ENCODE measurements around the gene CABS1.

The CABS1 gene

GRCh38 chr4:70334681-70335080, at the start of gene CABS1:
Gene CABS1 (plus strand): TSS chr4:70334981. CDS start chr4:70335040, 59 bp downstream.
- Mint-ChIP-seq H3K9me3 (no peaks in the 10 kb centered on the region), H3K36me3 (ENCODE audit: low read depth) (no peaks in the 10 kb centered on the region), H3K27me3 (no peaks in the 10 kb centered on the region), H3K27ac (no peak within 1 kb of the TSS), H3K4me3 (no peak within 1 kb of the TSS), H3K4me1 (ENCODE audit: low read depth) (no peaks in the 10 kb centered on the region)
- no peak for DNase-seq

- Mint-ChIP-seq H3K27ac (no peak overlapping the region), H3K9me3 (peaks cover 4% of the 10 kb centered on the region), H3K27me3 (no peaks in the 10 kb centered on the region), H3K36me3 (ENCODE audit: low read depth) (no peaks in the 10 kb centered on the region), H3K4me3 (no peak overlapping the region), H3K4me1 (ENCODE audit: low read depth) (no peaks in the 10 kb centered on the region)
- no peak for DNase-seq
Measured at GRCh38 chr4:70288651-70289050, 46.1 kb upstream of the CABS1 start.

- H3K4me1 Mint-ChIP-seq (ENCODE audit: low read depth): no peaks in the 10 kb centered on the region
- no peaks in the 10 kb centered on the region for H3K27me3 Mint-ChIP-seq
- DNase-seq: no peak
- H3K27ac Mint-ChIP-seq: no peak overlapping the region
- no peak overlapping the region for H3K4me3 Mint-ChIP-seq
- H3K36me3 Mint-ChIP-seq (ENCODE audit: low read depth): no peaks in the 10 kb centered on the region
- H3K9me3 Mint-ChIP-seq: peaks cover 4% of the 10 kb centered on the region
Measured at GRCh38 chr4:70291341-70291740, 43.4 kb upstream of the CABS1 start.

- no peak for DNase-seq
- no peaks in the 10 kb centered on the region for H3K27me3 Mint-ChIP-seq
- no peaks in the 10 kb centered on the region for H3K36me3 Mint-ChIP-seq (ENCODE audit: low read depth)
- no peak overlapping the region for H3K27ac Mint-ChIP-seq
- no peaks in the 10 kb centered on the region for H3K4me1 Mint-ChIP-seq (ENCODE audit: low read depth)
- H3K4me3 Mint-ChIP-seq: no peak overlapping the region
- H3K9me3 Mint-ChIP-seq: peaks cover 4% of the 10 kb centered on the region
Measured at GRCh38 chr4:70297576-70297975, 37.2 kb upstream of the CABS1 start.

- Mint-ChIP-seq H3K27me3 (no peaks in the 10 kb centered on the region), H3K4me3 (no peak overlapping the region), H3K36me3 (ENCODE audit: low read depth) (no peaks in the 10 kb centered on the region), H3K9me3 (peaks cover 4% of the 10 kb centered on the region), H3K27ac (no peak overlapping the region), H3K4me1 (ENCODE audit: low read depth) (no peaks in the 10 kb centered on the region)
- no peak for DNase-seq
Measured at GRCh38 chr4:70298051-70298450, 36.7 kb upstream of the CABS1 start.

- H3K4me1 Mint-ChIP-seq (ENCODE audit: low read depth): no peaks in the 10 kb centered on the region
Measured at GRCh38 chr4:70299643-70300042, 35.1 kb upstream of the CABS1 start.

GRCh38 chr4:70300215-70300614, 34.6 kb upstream of the CABS1 start:
- Mint-ChIP-seq H3K4me1 (ENCODE audit: low read depth) (no peaks in the 10 kb centered on the region), H3K27me3 (no peaks in the 10 kb centered on the region), H3K27ac (no peak overlapping the region), H3K36me3 (ENCODE audit: low read depth) (no peaks in the 10 kb centered on the region), H3K9me3 (peaks cover 4% of the 10 kb centered on the region), H3K4me3 (no peak overlapping the region)
- no peak for DNase-seq

More at GRCh38 chr4:70299643-70300042, 35.1 kb upstream of the CABS1 start:
- no peak overlapping the region for H3K27ac Mint-ChIP-seq
- H3K4me3 Mint-ChIP-seq: no peak overlapping the region
- H3K27me3 Mint-ChIP-seq: no peaks in the 10 kb centered on the region
- no peak for DNase-seq
- no peaks in the 10 kb centered on the region for H3K36me3 Mint-ChIP-seq (ENCODE audit: low read depth)
- H3K9me3 Mint-ChIP-seq: peaks cover 4% of the 10 kb centered on the region

- Mint-ChIP-seq H3K27ac (no peak overlapping the region), H3K4me3 (no peak overlapping the region), H3K9me3 (peaks cover 4% of the 10 kb centered on the region), H3K27me3 (no peaks in the 10 kb centered on the region), H3K4me1 (ENCODE audit: low read depth) (no peaks in the 10 kb centered on the region), H3K36me3 (ENCODE audit: low read depth) (no peaks in the 10 kb centered on the region)
- no peak for DNase-seq
Measured at GRCh38 chr4:70303090-70303489, 31.7 kb upstream of the CABS1 start.

- H3K4me3 Mint-ChIP-seq: no peak overlapping the region
- H3K27me3 Mint-ChIP-seq: no peaks in the 10 kb centered on the region
- no peaks in the 10 kb centered on the region for H3K4me1 Mint-ChIP-seq (ENCODE audit: low read depth)
Measured at GRCh38 chr4:70305601-70306000, 29.2 kb upstream of the CABS1 start.

GRCh38 chr4:70306076-70306475, 28.7 kb upstream of the CABS1 start:
- no peaks in the 10 kb centered on the region for H3K27me3 Mint-ChIP-seq
- no peak for DNase-seq
- no peaks in the 10 kb centered on the region for H3K4me1 Mint-ChIP-seq (ENCODE audit: low read depth)
- no peak overlapping the region for H3K4me3 Mint-ChIP-seq
- H3K27ac Mint-ChIP-seq: no peak overlapping the region
- H3K9me3 Mint-ChIP-seq: peaks cover 2% of the 10 kb centered on the region
- H3K36me3 Mint-ChIP-seq (ENCODE audit: low read depth): no peaks in the 10 kb centered on the region

More at GRCh38 chr4:70305601-70306000, 29.2 kb upstream of the CABS1 start:
- peaks cover 2% of the 10 kb centered on the region for H3K9me3 Mint-ChIP-seq
- no peaks in the 10 kb centered on the region for H3K36me3 Mint-ChIP-seq (ENCODE audit: low read depth)
- H3K27ac Mint-ChIP-seq: no peak overlapping the region
- no peak for DNase-seq

GRCh38 chr4:70313736-70314135, 21.0 kb upstream of the CABS1 start:
- DNase-seq: no peak
- H3K4me3 Mint-ChIP-seq: no peak overlapping the region
- no peak overlapping the region for H3K27ac Mint-ChIP-seq
- no peaks in the 10 kb centered on the region for H3K27me3 Mint-ChIP-seq
- H3K4me1 Mint-ChIP-seq (ENCODE audit: low read depth): no peaks in the 10 kb centered on the region
- H3K36me3 Mint-ChIP-seq (ENCODE audit: low read depth): no peaks in the 10 kb centered on the region
- no peaks in the 10 kb centered on the region for H3K9me3 Mint-ChIP-seq

- Mint-ChIP-seq H3K4me1 (ENCODE audit: low read depth) (no peaks in the 10 kb centered on the region), H3K4me3 (no peak overlapping the region), H3K27ac (no peak overlapping the region), H3K27me3 (no peaks in the 10 kb centered on the region), H3K9me3 (no peaks in the 10 kb centered on the region), H3K36me3 (ENCODE audit: low read depth) (no peaks in the 10 kb centered on the region)
- DNase-seq: no peak
Measured at GRCh38 chr4:70315928-70316327, 18.9 kb upstream of the CABS1 start.

- Mint-ChIP-seq H3K27me3 (no peaks in the 10 kb centered on the region), H3K9me3 (peaks cover 2% of the 10 kb centered on the region), H3K36me3 (ENCODE audit: low read depth) (no peaks in the 10 kb centered on the region), H3K4me3 (no peak overlapping the region), H3K4me1 (ENCODE audit: low read depth) (no peaks in the 10 kb centered on the region), H3K27ac (no peak overlapping the region)
- no peak for DNase-seq
Measured at GRCh38 chr4:70326052-70326451, 8.7 kb upstream of the CABS1 start.

GRCh38 chr4:70336043-70336442, 1.3 kb downstream of the CABS1 start:
- Mint-ChIP-seq H3K36me3 (ENCODE audit: low read depth) (no peaks in the 10 kb centered on the region), H3K4me3 (no peak overlapping the region), H3K4me1 (ENCODE audit: low read depth) (no peaks in the 10 kb centered on the region)

GRCh38 chr4:70337886-70338420, 3.2 kb downstream of the CABS1 start:
- DNase-seq: no peak
- H3K27ac Mint-ChIP-seq: no peak overlapping the region
- H3K4me1 Mint-ChIP-seq (ENCODE audit: low read depth): no peaks in the 10 kb centered on the region
- H3K36me3 Mint-ChIP-seq (ENCODE audit: low read depth): no peaks in the 10 kb centered on the region
- no peaks in the 10 kb centered on the region for H3K9me3 Mint-ChIP-seq
- no peaks in the 10 kb centered on the region for H3K27me3 Mint-ChIP-seq
- no peak overlapping the region for H3K4me3 Mint-ChIP-seq

More at GRCh38 chr4:70336043-70336442, 1.3 kb downstream of the CABS1 start:
- H3K27me3 Mint-ChIP-seq: no peaks in the 10 kb centered on the region
- no peak overlapping the region for H3K27ac Mint-ChIP-seq
- H3K9me3 Mint-ChIP-seq: no peaks in the 10 kb centered on the region
- DNase-seq: no peak

- H3K4me1 Mint-ChIP-seq (ENCODE audit: low read depth): no peaks in the 10 kb centered on the region
- H3K36me3 Mint-ChIP-seq (ENCODE audit: low read depth): no peaks in the 10 kb centered on the region
- no peak overlapping the region for H3K27ac Mint-ChIP-seq
- H3K27me3 Mint-ChIP-seq: no peaks in the 10 kb centered on the region
- DNase-seq: no peak
- H3K9me3 Mint-ChIP-seq: no peaks in the 10 kb centered on the region
- H3K4me3 Mint-ChIP-seq: no peak overlapping the region
Measured at GRCh38 chr4:70356185-70356584, 21.4 kb downstream of the CABS1 start.

Measured in activated T-cell treated with anti-CD3 and anti-CD28 coated beads, Interleukin-2, amount 50 U/mL, for 24 hours (primary cell).